GM18507 (cell line): ENCODE results near the gene NFASC.

Experiments used
- DNase-seq: peaks from one replicate; pipeline ENCODE4 v3.0.0; 2011; ENCODE audit warnings: low read depth; ENCODE audit not compliant: insufficient read length; ENCODE audit errors: extremely low spot score
- FAIRE-seq: peaks from 2 replicates; lab custom pipeline; 2011; peaks lifted over from hg19 to GRCh38; lab: Jason Lieb, UNC

The NFASC gene

GRCh38 chr1:205044741-205045140, 174.1 kb downstream of the NFASC start:
- DNase-seq (no peak), FAIRE-seq (no peak)

- no peak for FAIRE-seq
- DNase-seq = no peak
These were observed 174.5 kb downstream of the NFASC start for GRCh38 chr1:205045146-205045545.

GRCh38 chr1:205046870-205047269, 176.2 kb downstream of the NFASC start:
- no peak for DNase-seq
- FAIRE-seq = no peak

GRCh38 chr1:205047764-205048231, 177.1 kb downstream of the NFASC start:
- DNase-seq = no peak
- no peak for FAIRE-seq

GRCh38 chr1:205048382-205048781, 177.7 kb downstream of the NFASC start:
- FAIRE-seq (no peak), DNase-seq (no peak)

GRCh38 chr1:205049479-205049878, 178.8 kb downstream of the NFASC start:
- FAIRE-seq (no peak), DNase-seq (no peak)

GRCh38 chr1:205052690-205053089, 182.0 kb downstream of the NFASC start:
- DNase-seq = no peak
- no peak for FAIRE-seq

GRCh38 chr1:205053296-205053695, 182.6 kb downstream of the NFASC start:
- DNase-seq (no peak), FAIRE-seq (no peak)

- DNase-seq (no peak), FAIRE-seq (no peak)
These were observed 183.4 kb downstream of the NFASC start for GRCh38 chr1:205054013-205054412.

- DNase-seq (no peak), FAIRE-seq (no peak)
These were observed 185.5 kb downstream of the NFASC start for GRCh38 chr1:205056188-205056611.

GRCh38 chr1:205056956-205057568, 186.4 kb downstream of the NFASC start:
- FAIRE-seq = no peak

GRCh38 chr1:205057808-205058575, 187.3 kb downstream of the NFASC start:
- no peak for FAIRE-seq
- DNase-seq = no peak

More at GRCh38 chr1:205056956-205057568, 186.4 kb downstream of the NFASC start:
- no peak for DNase-seq

GRCh38 chr1:205058853-205059252, 188.2 kb downstream of the NFASC start:
- FAIRE-seq = no peak

GRCh38 chr1:205059660-205060059, 189.0 kb downstream of the NFASC start:
- DNase-seq (no peak), FAIRE-seq (no peak)

More at GRCh38 chr1:205058853-205059252, 188.2 kb downstream of the NFASC start:
- no peak for DNase-seq

- DNase-seq (no peak), FAIRE-seq (no peak)
These were observed 190.1 kb downstream of the NFASC start for GRCh38 chr1:205060746-205061145.

GRCh38 chr1:205061227-205061626, 190.6 kb downstream of the NFASC start:
- DNase-seq (no peak), FAIRE-seq (no peak)

- DNase-seq = peak; percentile 53
- peak; percentile 84 for FAIRE-seq
These were observed 191.0 kb downstream of the NFASC start for GRCh38 chr1:205061665-205062069.

GRCh38 chr1:205062319-205062718, 191.7 kb downstream of the NFASC start:
- DNase-seq = no peak
- FAIRE-seq = no peak

- no peak for FAIRE-seq
- no peak for DNase-seq
These were observed 192.2 kb downstream of the NFASC start for GRCh38 chr1:205062895-205063294.

- DNase-seq (no peak), FAIRE-seq (no peak)
These were observed 193.6 kb downstream of the NFASC start for GRCh38 chr1:205064301-205064700.

- no peak for FAIRE-seq
- no peak for DNase-seq
These were observed 194.2 kb downstream of the NFASC start for GRCh38 chr1:205064741-205065316.
